ENCODE measurements around the gene KLC1.
A peak's percentile ranks its signal among the peaks of the same experiment; 100 is the strongest.

KLC1 gene

GRCh38 chr14:103703433-103704385, 74.7 kb downstream of the KLC1 start:
- TF ChIP-seq, protein P1, sequence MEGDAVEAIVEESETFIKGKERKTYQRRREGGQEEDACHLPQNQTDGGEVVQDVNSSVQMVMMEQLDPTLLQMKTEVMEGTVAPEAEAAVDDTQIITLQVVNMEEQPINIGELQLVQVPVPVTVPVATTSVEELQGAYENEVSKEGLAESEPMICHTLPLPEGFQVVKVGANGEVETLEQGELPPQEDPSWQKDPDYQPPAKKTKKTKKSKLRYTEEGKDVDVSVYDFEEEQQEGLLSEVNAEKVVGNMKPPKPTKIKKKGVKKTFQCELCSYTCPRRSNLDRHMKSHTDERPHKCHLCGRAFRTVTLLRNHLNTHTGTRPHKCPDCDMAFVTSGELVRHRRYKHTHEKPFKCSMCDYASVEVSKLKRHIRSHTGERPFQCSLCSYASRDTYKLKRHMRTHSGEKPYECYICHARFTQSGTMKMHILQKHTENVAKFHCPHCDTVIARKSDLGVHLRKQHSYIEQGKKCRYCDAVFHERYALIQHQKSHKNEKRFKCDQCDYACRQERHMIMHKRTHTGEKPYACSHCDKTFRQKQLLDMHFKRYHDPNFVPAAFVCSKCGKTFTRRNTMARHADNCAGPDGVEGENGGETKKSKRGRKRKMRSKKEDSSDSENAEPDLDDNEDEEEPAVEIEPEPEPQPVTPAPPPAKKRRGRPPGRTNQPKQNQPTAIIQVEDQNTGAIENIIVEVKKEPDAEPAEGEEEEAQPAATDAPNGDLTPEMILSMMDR (conservative IDR thresholded peaks at IDR 0.05; ENCODE audit: low read depth), result no peak

DNA sequence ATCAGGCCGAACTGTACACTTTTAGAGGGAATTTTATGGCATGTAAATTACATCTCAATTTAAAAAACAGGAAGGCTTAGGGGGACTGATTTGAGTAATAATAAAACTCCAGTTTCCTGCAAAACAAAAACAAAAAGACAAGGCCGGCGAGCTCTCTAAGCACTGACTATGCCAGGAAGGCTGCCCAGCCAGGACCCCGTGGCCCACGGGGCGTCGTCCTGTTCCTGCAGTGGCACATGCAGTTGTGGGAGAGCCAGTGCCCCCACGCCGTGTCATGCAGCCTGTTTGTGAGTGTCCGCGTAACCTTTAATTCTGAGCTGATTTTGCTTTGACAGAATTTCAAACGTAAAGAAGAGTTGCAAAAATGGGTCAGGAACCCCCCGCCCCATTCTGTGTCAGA, 75.7 kb downstream of the KLC1 start:
- peak overlapping the region; percentile 99 for H3K27ac ChIP-seq
- no peak for DNase-seq (ENCODE audit: low spot score)
- ChIA-PET CTCF (no interaction called here), POLR2A (ENCODE audit: low non-redundant PET) (no interaction called here)
- TF ChIP-seq, protein P1 (conservative IDR thresholded peaks at IDR 0.05; ENCODE audit: low read depth), result no peak

More at GRCh38 chr14:103703433-103704385, 74.7 kb downstream of the KLC1 start:
- H3K27ac ChIP-seq, result peak overlapping the region; percentile 99
- CTCF ChIA-PET, result no interaction called here
- POLR2A ChIA-PET (ENCODE audit: low non-redundant PET), result no interaction called here
- no peak for DNase-seq (ENCODE audit: low spot score)

DNA sequence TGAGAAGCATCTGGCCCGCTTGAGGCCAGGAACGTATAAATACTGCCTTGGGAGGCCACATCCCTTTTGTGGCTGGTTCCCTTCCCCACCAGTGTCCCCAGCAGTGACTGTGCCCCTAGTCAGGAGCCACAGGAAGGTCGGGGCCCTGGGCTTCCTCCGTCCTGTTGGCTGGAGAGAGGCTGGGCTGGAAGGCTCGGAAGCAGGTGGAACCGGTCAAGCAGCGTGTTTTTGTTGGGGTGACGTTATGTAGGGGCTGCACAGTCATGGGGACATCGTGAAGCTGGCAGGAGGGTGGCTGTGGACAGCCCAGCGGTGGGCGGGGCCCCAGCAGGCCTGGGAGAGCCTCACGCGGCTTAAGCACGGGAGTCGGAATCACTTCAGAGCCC, 76.1 kb downstream of the KLC1 start:
- POLR2A ChIA-PET (ENCODE audit: low non-redundant PET), result no interaction called here
- CTCF ChIA-PET, result no interaction called here
- TF ChIP-seq, protein P1 (conservative IDR thresholded peaks at IDR 0.05; ENCODE audit: low read depth), result no peak
- no peak for DNase-seq (ENCODE audit: low spot score)
- H3K27ac ChIP-seq, result peak overlapping the region; percentile 99

- ChIA-PET CTCF (interaction anchor here (1.1 kb wide), 1 partner anchor 12 kb away, joined by 5 read pairs; no protein-coding TSS in a partner anchor), POLR2A (ENCODE audit: low non-redundant PET) (no interaction called here)
- peak overlapping the region; percentile 99 for H3K27ac ChIP-seq
- TF ChIP-seq, protein P1 (conservative IDR thresholded peaks at IDR 0.05; ENCODE audit: low read depth), result no peak
- no peak for DNase-seq (ENCODE audit: low spot score)
Measured at GRCh38 chr14:103705504-103706284, 76.7 kb downstream of the KLC1 start.

DNA sequence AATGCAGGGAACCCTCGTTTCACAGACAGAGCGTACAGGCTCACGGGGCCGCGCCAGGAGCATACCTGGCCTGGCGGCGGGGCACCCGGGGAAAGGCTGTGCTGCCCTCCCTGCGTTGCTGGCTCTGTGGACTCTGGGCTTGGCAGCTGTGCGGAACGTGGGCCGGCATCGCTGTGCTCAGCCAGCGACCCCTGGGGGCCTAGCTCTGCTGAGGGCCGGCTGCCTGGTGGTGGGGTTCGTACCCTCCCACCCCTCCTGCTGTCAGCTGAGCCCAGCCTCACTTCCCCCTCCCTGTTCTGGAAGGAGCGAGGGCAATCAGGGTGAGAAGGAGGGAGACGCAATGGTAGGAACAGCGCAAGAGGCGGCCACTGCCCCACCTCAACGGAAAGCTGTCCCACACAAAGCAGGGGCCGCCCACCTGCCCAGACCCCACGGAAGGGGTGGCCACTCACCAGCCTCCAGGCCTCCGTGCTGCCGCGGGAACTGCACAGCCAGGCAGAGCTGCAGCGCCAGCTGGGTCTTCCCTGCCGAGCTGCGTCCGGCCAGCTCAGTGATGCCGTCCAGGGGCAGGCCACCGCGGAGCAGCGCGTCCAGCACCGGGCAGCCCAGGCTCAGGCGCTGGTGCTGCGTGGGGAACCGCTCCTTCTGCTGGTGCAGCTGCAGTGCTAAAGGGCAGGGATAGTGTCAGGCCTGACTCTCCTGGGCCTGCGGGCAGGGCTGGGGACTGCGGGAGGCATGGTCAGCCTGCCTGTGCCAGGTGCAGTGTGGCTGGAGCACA, 77.7 kb downstream of the KLC1 start:
- H3K27ac ChIP-seq, result peak overlapping the region; percentile 99
- ChIA-PET POLR2A (ENCODE audit: low non-redundant PET) (no interaction called here), CTCF (interaction anchor here (0.6 to 1.1 kb wide), 2 partner anchors 13 to 19 kb away, joined by 3 to 5 read pairs; no protein-coding TSS in a partner anchor)
- DNase-seq (ENCODE audit: low spot score), result no peak
- TF ChIP-seq, protein P1 (conservative IDR thresholded peaks at IDR 0.05; ENCODE audit: low read depth), result no peak
